Activated gamma-delta T cell (primary cell): Measurements from ENCODE around the gene MVB12B.

Experiments used
- DNase-seq: peaks from one replicate; lab custom pipeline; 2025; lab: John Stamatoyannopoulos, UW

MVB12B gene

DNA sequence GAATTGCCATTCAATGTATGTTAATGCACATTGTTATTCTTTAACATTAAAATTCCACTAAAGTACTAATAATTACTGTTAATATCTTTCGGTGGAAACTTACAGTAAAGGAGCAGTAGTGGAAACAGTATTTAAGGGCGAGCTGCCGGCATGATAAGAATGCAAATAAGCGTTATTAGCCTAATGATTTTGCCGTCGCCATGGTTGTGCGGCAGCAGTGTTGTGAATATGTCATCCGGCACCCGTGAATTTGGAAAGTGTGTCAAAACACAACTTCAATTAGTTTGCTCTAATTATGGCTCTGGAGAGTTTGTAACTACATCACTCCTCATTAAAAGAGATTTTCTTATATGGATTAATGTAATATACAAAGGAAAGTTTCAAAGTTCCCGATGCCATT is 81.4 kb downstream of the MVB12B start:
- DNase-seq, result no peak

DNA sequence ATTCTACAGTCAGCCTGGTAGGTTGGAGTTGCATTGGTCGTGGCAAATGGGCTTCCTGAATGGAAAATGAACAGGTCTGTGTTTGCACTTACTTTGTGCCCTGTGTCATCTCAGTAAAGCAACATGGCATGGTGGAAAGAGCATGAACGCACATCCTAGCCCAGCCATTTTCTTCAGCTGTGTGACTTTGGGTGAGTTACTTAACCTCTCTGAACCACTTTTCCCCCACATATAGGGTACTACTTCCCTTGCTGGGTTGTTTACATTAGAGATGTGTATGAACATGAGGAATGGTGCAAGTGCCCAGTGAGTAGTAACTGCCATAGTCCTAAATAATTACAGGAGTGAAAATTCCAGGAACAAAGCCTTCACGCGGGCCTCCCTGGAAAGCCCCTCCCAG is 83.6 kb downstream of the MVB12B start:
- DNase-seq, result no peak

DNA sequence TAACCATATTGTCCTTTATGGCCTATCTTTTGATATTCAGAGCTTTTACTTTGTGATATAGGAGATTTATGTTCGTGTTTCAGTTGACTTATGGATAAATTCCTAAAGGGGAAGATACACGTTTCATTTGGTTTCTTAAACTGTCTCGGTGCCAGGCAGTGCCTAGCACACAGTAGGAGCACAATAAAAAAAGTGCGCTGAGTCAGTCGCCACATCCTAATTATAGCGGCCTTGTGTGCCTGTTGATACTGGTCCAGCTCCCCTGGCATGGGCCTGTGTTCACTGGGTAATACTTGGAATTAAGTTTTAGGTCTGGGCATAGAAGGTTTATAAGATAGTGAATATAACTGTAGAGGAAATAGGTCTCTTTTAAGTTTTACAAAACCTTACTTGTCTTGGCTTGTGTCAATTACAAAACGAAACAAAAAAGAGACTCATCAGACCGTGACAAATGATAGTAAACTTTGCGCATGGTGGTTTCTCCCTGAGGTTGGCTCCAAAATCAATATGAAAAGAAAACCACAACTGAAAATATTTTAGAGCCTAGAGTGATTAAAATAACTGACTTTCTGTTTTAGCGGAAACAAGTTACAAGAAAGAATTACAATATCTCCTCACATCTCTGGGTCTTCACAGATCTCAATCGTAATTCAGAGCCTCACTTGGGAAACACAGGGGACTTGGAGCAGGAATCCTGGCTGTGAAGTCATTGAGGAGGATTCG is 84.8 kb downstream of the MVB12B start:
- no peak for DNase-seq

DNA sequence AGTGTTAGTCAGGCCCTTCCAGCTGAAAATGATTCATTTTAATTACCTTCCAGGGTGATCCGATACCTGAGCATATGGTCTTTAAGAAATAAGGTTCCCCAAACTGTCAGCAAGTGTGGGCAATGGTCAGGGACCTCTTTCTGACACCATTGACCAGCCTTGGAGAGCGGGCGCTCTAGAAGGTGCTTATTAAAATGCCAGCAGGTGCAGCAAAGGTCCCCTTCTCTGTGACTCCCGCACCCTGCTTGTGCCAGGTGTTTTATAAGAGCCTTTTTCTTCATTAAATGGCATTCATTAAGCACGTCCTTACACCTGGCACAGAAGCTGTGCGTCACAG is 85.3 kb downstream of the MVB12B start:
- DNase-seq, result no peak

DNA sequence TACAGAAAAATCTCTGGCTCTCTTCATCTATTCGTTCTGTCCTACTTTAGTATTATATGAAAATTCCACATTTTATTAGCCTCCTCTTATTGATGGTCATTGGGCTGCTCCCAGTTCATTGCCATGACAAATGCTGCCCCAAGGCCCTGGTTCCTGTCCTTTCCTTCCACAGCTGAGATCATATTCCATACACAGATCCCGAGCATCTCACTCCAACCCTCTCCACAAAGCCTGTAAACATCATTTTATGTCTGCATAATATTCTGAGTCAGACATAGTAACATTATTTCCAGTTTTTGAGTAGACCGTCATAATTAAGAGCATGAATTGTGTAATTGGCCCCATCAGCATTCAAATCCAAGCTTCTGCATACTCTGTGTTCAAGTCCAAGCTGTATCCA is 86.3 kb downstream of the MVB12B start:
- DNase-seq, result no peak

DNA sequence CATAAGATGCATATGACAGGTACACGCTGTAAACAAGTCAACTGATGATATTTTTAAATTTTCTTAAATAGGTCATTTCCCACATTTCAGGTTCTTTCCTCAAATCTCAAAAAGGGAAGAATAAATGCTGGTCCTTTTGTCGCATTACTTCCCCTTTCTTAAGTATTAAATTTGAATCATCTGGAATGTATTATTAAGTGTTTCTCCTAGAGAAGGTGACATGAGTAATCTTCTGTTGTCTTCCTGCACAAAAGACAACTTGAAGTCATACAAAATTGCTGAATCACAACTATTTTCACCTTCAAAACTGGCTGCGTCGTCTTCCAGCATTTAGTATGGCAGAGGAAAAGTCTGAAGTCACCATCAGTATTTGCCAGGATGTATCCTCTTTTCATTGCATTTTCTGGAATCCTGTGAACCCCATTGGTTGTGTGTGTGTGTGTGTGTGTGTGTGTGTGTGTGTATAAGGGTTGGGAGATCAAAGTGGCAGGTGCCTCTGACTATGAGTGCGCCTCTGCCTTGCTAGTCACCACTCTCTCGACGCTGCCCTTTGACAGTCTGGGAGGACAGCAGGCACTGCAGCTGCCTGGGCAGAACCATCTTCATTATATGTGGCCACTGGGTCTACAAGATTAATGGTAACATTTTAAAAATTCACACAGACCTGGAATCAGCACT is 86.9 kb downstream of the MVB12B start:
- DNase-seq, result no peak

DNA sequence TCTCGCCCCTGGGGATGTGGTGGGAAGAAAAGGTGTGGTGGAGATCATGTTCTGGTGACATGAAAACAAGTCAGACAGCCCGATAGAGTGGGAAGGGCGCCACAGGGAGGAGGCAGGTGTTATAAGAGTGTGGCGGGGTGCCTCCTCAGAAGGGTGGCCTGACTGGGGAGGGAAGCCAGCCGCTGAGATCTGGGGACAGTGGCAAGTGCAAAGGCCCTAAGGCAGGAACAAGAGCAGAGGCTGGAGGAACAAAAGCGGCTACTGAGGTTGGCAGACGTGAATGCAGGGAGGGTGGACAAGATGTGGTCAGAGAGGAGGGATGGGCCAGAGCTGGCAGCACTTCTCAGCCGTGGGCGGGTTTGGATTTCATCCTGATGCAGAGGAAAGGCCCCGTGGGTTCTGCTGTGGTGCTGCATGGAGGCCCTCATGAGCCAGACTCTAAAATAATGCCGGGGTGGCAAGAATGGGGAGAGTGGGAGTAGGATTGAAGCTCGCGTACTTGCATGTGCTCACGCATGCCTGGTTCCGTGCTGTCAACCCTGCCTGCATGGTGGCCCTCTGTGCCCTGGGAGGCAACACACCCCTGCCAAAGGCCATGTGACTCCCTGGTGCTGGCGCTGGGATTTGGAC is 89.2 kb downstream of the MVB12B start:
- DNase-seq, result no peak

DNA sequence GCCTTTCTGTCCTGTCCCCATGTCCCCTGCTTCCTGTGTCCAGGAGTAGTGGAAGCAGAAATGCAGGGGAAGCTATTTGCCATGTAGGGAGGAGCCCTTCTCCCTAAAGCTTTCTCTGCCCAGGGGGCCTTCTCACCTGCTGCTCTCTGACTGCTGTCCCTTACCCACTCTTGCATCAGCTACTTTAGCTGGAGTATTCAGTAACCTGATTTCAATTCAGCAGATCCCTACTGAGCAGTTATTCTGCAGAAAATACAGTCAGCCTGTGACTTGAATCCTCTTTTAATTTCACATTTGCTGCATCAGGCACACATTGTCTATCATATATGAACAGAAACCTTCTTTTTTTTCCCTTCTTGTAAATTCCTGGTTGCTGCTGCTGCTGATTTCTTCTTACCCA is 90.4 kb downstream of the MVB12B start:
- DNase-seq, result no peak

DNA sequence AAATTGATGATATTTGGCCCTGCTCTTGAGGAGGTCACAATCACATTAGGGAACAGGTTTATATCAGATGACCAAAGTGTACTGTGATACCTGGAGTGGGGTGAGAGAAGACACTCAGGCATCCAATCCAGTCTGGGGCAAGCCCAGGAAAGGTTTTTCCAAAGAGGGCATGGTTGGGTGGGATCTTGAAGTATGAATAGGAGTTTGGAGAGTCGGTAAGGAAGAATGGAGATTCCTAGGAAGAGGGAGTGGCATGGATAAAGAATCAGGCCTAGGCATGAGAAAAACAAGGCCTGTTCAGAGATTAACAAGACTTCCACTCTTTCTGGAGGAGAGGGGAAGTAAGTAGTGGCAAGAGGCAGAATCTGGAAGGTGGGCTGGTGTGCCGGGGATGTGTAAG is 91.1 kb downstream of the MVB12B start:
- no peak for DNase-seq

DNA sequence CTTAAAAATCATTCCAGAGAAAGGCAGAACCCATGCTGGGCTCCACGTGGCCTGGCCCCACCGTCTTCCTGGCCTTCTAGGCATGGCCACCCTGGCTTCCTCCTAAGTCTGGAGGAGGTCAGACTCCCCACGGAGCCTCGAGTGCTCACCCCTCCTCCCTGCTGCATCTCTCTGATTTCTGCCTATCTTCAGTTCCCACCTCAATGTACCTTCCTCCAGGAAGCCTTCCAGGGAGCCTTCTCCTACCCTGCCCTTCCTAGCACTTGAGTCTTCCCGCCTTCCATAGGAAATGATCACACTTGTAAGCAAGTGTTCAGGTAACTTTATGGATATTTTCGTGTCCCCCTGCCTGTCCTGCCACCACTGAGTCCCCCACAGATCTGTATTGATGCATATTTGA is 92.0 kb downstream of the MVB12B start:
- no peak for DNase-seq

DNA sequence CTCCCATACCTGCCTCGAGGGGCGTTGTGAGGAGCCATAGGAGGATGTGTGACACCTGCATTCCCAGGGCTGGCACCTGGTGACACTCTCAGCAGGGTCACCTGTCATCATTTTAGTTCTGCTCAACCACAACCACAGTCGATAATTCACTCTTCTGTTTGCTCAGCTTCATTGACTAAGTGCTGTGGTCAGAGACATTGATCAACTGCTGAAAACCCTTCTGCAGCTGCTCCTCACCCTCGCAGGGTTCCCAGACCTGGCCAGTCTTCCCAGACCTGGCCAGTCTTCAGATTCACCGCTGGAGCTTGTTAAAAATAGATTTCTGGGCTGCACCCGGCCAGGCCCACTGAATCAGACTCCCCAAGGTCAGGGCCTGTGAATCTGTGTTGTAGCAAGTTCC is 92.8 kb downstream of the MVB12B start:
- no peak for DNase-seq

DNA sequence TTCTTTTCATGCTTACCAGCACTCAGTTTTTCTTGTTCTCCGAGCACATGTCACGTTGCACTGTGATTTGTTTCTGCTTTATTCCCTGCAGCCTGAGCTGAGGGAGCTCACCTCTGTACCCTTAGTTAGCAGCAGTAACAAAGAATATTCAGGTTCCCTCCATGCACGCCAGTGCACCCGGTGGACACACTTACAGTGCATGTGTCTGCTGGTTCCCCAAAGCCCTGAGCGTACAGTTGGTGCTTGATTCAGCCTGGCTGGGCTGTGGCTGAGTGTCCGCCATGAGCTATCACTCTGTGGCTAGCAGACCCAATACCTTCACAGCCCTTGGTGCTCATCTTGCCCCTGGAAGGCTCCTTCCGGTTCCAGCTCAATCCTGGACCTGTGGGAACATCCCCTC is 93.5 kb downstream of the MVB12B start:
- DNase-seq, result no peak

DNA sequence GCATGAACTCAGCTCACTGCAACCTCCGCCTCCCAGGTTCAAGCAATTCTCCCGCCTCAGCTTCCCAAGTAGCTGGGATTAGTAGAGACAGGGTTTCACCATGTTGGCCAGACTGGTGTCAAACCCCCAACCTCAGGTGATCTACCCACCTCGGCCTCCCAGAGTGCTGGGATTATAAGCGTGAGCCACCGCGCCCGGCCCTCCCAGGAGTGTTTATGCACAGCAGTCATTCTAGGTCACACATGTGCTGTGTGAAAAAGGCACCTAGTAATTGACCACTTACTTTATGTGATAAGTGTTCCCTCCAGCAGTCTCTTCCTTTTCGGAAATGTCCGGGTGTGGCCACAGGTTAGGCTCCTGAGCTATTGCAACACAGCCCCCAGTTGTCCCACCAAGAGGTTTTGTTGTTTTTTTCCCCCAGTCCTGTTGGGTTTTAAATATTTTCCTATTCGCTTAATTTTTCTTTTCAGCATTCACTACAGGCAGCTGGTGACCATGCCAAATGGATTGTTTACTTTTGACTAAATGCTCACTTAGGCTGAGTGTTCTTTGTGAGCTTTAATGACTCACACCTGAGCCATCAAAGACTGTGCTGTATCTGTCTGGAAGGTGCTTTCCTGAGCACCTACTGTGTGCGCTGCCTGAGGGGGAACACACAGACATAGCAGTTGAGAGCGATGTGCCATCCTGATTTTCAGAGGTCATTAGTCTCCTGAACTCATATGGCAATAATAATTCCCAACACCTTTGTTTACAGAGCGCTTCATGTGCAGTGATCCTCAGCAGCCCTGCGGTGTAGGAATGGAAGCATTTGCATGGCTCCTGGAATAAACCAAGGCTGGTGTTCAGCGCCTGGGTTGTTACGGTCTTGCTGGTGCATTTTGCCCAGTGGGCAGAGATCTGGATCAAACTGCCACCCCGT is 94.3 kb downstream of the MVB12B start:
- no peak for DNase-seq

DNA sequence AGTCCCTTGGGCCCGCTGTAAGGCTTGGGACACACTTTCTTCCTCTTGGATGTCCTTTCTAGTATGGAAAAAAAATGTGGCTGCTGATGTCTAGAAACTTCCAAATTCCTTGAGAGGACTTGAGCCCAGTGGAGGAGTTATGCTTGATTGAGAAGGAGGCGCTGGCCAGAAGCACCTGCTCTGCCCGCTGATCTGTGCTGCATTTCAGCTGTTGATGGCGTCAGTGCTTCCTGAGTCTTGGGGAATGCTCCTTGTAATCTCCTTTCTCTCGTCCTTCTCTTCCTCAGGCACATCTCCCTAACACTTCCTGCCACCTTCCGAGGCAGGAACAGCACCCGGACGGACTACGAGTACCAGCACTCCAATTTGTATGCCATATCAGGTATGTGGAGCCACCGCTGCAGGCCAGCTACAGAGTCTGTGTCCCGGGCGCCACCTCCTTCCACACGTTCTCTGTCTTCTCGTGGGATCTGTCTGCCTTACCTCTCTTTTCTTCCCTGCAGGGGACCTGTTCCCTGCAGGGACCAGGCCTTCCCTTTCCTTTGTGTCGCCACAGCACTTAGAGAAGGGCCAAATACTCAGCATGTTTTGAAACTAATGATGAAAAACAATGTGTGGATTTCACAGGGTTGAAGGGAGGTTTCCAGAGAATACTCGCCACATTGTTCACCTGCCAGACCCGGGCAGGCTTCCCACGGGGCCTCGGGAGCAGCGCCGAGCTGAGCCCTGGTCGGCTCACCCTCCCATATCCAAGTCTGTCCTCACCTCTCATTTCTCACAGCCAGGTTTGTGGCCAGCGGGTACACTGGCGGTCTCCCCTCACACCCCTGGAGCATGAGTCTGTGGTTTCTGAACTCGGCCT is 95.2 kb downstream of the MVB12B start:
- no peak for DNase-seq

DNA sequence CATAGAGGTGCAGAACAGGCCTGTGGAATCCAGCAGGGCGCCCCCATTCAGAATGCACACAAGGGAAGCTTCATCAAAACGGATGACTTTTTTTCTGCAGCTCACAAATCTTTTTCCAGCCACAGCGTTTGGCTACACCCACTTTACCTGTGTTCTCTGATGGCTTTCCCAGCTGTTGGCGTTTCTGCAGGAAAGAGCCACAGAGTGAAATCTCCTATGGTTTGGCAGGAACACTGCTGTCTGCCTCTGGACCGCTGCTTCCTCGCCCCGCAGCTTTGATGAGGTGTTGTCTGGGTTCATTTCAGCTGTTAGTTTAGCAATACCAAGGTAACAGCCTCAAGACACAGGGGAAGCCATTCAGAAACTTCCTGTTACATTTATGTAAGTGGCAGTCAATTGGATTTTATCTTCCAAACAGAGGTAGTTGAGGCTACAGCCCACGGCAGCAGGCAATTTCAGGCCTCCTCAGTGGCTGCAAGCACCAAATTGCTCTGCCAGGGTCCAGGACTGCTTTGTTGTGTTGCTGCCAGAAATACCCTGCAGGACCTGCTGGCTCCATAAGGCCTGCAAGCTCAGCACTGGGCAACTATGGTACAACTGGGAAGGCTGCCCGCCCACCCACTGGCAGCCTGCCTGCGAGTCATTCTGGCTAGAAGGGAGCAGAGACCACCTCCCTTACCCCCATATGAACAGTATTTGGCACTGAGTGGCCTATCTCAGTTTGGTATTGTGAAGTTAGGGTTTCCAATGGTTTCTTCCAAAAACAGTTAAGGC is 96.7 kb downstream of the MVB12B start:
- no peak for DNase-seq

DNA sequence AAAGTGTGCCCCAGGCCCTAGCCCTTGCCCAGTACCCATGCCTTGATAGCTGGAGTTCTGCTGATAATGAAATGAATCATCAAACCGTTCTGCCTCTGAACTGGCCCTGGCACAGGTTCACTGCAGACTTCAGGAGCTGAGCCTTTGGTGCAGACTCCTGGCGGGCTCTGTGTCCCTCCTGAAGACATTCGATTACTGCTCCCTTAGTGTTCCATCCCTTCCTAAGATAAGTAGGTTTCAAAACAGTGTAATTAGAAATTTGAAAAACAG is 97.2 kb downstream of the MVB12B start:
- DNase-seq, result no peak

DNA sequence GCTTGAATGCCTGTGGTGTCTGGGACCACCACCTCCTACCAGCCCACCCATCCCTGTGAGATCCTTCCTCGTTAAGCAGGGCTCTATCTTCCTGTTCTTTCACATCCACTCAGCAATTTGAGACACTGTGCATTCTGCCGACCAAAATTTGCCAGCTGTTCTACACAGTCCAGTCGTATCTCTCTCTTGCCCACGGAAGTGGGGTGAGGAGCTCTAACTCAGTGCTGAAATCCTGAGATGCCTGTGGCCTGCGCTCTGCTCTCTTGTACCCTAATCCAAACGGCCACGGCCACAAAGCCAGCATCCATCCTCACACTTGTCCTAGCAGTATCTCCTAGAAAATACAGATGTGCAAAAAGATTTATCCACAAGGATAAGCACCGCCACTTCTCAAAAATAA is 97.9 kb downstream of the MVB12B start:
- DNase-seq, result no peak

DNA sequence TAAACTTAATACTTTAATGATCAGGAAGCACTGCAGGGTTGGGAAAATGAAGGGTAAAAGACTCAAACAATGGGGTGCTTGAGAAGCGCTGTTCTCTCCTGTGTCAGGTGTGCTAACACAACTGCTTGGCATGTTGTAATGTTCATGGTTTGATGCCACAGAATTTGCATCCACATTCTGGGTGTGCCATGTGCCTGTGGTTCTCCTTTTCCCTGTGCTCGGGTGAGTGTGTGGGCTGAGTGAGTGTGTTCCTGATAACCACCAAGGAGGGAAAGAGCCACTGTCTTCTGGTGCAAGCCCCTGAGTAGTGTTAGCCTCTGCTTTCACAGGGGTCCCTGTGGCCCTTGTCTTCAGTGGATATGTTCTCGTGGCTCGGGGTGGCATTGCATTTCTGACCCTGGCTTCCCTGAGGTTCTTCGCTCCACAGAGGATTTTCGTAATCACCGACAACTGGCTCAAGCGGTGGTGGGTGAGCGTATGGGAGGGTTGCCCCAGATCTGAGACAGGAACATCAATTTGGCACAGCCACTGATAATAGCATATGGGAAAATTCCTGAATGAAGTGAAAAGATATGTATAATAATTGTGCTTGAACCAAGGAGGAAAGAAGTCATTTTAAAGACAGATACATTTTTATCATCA is 102.0 kb downstream of the MVB12B start:
- DNase-seq, result no peak

DNA sequence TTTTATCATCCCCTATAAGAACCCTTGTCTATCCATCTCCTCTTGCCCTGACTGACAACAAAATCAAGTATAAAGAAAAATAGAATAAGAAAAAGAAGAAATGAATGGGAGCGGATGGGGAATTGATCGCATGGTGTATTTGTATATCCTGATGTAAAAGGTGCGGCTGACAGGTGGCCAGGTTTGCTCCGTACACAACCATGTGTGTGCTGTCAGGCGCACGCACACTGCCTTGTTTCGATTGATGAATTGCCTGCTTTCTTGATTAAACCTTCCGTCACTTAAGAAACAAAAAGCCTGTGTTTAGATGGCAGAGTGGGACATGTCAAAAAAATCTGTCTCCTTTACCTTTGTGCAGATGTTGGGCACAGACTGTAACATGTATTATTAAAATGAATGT is 102.6 kb downstream of the MVB12B start:
- DNase-seq, result no peak

DNA sequence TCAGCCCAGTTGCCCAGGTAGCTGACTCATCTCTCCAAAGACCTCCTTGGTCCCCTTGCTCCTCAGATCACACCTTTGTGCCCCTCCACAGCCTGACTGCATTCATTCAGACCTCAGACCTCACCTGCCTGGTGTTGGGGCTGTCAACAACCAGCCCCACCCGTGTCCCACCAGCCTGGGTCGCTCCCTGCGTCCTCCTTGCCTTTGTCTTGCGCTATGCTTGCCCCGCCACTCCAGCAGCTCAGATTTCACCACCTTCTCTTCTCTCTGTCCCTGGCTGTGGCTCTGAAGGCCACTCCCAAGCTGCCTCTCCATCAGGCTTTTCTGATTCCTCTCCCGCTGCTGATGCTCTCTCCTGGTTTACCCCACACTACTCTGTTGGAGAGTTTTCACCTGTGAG is 103.5 kb downstream of the MVB12B start:
- no peak for DNase-seq
